HG02885 (cell line): ENCODE measurements around the gene RBM12.

Experiments
- ATAC-seq: cut with Tn5 transposase; IDR thresholded peaks from one replicate; pipeline ENCODE4 v1.9.1; 2021; ENCODE audit warnings: mild to moderate bottlenecking; ENCODE audit not compliant: unreplicated experiment, poor library complexity

RBM12 gene

DNA sequence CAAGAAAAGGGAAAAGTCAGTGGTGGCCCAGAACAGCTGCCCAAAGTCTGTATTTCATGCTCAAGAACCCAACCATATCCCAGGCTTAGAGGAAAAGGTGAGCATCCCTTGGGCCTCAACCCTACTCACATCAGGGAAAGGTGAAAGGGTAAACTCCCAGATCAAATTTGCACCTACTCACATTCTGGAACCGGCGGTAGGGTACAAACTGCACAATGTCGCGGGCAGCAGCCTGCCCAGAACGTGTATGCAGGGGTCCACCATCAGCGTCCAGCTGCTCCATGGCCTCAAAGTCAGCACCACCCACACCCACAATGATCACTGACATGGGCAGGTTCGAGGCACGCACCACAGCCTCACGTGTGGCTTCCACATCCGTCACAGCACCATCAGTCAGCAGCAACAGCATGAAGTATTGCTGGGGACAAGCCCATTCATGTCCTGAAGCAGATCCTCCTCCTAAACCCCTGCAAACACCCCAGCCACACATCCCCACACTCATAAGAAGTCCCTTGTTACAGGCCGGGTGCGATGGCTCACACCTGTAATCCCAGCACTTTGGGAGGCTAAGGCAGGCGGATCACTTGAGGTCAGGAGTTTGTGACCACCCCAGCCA is 38.2 kb downstream of the RBM12 start:
- no peak for ATAC-seq

DNA sequence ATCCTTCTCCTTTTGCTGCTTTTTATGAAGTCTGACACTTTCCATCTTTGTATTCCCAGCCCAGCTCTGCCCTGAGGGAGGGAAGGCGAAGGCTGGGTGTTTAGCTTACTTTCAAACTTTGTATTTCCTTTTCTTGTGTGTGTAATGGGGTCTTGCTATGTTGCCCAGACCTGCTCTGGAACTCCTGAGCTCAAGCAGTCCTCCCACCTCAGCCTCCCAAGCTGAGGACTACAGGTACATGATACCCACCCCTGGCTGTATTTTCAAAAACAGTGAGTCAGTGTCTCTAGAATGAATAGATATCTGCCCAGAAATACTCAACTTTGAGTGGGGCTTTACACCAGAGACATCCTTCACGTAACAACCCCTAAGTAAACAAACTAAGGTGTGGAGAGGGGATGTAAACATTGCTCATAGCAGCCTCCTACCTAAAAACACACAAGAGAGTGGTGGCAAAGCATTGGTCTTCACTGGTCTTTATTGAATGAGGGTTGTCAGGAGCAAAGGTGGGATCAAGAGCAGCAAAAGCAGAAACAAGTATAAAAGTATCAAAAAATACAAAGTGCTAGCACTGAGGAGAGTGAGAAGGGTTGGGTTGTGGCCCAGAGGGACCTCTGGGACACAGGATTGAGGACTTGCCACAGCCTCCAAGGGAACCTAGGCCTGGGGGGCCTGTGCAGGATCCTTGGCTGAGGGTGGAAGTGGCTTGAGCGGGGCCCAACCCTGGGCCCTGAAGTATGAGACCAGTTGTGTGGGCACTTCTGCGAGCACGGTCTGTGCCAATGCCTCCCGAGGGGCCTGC is 38.9 kb downstream of the RBM12 start:
- ATAC-seq, result no peak

DNA sequence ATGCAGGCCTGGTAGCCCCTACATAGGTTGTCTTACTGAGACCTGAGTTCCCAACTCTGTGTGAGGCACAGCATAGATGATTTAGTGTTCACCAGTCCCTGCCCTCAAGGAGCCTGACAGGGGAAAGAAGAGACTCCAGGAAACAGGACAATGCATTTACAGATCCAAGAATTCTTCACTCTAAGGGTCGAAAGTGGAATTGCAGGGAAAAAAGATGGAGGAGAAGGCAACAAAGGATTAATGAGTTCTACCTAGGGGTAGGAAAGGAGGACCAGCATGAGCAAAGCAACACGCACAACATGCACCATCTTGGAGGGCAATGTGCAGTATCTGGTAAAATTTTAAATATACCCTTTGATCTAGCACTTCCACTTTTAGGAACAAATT is 43.1 kb downstream of the RBM12 start:
- ATAC-seq, result no peak

DNA sequence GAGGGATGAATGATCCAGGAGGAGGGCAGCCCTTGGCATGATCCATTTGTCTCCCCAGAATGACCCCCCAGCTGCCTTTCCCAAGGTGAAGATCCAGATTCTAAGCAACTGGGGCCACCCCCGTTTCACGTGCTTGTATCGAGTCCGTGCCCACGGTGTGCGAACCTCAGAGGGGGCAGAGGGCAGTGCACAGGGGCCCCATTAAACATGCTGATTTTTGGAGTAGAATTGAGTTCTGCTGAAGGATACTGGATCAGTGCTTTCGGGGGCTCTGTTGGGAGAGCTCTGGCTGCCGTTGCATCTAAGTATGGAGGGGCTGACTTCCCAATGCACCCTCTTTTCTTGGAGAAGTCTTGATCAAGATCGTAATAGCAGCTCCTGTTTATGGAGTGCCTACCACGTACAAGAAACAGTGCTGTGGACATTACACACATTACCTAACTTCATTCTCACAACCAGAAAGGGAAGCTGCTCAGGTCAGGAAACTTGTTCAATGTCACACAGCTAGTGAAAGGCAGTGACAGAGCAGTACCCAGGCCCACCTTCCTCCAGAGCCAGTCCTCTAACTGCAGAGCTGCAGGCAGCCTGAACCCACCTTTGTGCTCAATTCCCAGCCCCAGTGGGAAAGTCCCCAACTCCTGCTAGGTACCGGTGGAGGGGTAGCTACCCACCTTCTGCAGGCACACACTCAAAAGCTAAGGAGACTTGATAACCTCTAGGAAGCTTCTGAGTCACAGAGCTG is 43.7 kb downstream of the RBM12 start:
- ATAC-seq, result no peak

DNA sequence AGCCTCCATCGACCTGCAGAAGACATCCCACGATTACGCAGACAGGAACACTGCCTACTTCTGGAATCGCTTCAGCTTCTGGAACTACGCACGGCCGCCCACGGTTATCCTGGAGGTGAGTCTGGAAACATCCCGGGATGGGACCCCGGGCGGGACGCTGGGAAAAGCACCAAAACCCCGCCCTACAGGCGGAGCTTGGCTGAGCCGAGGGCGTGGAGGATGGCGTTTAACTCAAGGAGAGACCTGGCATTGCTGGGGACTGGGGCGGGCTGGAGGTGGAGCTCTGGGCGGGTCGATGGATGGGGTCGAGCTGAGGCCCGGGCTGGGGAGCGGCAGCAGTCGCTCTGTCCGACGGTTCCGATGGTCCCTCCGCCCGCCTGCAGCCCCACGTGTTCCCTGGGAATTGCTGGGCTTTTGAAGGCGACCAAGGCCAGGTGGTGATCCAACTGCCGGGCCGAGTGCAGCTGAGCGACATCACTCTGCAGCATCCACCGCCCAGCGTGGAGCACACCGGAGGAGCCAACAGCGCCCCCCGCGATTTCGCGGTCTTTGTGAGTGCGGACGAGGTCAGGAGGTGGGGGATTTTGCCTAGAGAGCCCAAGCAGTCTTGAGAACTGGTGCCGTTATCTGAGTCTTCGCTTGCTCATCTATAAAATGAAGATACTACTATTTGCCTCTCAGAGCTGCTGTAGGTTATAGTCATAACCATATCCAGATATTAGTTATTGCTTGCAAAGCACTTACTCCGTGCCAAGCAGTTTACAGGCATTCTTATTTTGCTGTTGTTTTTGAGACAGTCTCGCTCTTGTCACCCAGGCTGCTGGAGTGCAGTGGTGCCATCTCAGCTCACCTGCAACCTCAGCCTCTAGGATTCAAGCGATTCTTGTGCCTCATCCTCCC is 45.3 kb downstream of the RBM12 start:
- ATAC-seq, result peak; percentile 37

DNA sequence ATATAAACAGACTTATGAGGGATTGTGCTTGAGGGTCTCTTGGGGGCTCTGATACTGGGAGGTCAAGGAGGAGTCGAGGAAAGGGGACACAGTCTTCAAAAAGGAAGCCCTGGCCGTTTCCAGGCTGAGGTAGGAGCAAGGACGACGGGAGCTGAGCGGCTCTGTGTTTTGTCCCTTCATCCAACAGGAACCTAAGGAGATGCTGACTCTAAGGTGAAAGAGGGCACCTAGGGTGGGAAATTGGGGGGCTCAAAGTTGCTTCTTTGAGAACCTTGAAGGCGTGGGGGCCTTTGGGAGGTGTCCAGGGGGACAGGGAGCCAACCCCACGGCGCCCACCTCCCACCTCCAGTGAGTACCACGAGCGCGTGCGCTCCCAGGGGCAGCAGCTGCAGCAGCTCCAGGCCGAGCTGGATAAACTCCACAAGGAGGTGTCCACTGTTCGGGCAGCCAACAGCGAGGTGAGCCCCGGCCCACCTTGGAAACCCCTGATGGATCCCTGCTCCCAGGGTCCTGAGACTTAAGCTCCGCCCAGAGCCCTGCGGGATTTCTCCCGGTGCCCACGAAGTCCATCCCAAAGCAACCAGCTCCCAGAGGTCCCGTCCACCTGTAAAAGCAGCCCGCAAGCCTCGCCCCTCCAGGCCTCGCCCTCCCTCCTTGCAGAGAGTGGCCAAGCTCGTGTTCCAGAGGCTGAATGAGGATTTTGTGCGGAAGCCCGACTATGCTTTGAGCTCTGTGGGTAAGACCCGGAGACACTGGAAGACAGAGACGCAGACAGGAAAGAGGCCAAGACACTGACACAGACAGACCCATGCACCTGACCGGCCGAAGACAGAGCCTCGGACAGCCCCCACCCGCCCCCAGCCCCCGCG is 46.2 kb downstream of the RBM12 start:
- no peak for ATAC-seq

DNA sequence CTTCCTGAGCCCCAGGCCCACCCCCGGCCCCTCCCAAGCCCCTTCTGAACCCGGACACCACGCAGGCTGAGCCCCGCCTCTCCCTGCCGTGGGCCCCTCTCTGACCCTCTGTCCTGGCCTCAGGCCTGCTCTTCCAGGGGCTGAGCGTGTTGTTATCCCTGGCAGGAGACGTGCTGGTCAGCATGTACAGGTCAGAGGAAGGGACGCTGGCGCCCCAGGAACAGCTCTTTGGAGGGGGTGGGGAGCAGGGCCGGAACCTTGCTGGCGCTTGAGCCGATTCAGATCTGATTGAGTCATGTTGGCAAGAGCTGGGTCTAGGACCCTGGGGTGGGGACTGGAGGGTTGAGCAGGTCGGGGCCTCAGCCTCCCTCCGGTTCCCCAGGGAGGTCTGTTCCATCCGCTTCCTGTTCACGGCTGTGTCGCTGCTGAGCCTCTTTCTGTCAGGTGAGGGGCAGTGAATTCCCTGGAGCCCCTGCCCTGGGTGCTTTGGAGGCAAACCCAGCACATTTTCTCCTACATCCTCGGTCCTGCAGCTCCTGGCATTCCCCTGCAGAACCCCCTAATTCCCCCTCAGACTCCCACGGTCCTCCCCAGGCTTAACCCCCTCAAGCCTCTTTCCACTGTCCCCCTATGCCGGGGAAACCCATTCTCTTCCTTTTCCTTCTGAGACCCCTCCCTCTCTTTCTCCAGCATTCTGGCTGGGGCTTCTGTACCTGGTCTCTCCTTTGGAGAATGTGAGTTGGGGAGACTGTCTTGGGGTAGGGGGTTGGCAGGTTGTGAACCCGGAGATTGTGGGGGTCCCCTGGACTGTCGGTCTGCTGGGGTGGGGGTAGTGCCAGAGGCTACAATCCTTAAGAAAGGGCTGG is 47.1 kb downstream of the RBM12 start:
- no peak for ATAC-seq

DNA sequence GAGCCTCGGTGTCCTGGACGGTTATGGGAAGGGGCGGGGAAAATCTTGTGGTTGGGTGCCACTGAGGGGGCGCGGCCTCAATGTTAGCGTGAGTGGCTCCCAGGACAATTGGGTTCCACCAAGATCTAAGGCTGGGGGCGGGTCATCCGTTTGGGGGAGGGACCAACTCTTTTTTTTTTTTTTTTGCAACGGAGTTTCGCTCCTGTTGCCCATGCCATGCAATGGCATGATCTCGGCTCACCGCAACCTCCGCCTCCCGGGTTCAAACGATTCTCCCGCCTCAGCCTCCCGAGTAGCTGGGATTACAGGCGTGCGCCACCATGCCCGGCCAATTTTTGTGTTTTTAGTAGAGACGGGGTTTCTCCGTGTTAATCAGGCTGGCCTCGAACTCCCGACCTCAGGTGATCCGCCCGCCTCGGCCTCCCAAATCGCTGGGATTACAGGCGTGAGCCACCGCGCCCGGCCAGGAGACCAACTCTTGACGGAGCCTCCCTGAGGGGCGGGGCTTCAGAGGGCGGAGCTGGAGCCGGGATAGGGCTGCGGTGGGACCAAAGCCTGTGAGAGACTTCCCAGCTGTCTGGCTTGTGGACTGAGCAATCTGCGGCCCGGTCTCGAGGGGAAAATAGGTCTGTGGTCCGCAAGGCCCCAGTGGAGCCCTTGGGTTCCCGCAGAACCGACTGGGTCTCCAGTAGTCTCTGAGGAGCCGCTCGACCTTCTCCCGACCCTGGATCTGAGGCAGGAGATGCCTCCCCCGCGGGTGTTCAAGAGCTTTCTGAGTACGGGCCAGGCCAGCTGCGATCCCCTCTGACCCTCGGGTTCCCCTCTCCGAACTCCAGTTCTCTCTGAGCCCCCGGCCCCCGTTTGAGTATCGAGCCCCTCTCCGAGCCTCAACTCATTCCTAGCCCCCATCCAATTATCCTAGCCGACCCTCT is 48.0 kb downstream of the RBM12 start:
- no peak for ATAC-seq

DNA sequence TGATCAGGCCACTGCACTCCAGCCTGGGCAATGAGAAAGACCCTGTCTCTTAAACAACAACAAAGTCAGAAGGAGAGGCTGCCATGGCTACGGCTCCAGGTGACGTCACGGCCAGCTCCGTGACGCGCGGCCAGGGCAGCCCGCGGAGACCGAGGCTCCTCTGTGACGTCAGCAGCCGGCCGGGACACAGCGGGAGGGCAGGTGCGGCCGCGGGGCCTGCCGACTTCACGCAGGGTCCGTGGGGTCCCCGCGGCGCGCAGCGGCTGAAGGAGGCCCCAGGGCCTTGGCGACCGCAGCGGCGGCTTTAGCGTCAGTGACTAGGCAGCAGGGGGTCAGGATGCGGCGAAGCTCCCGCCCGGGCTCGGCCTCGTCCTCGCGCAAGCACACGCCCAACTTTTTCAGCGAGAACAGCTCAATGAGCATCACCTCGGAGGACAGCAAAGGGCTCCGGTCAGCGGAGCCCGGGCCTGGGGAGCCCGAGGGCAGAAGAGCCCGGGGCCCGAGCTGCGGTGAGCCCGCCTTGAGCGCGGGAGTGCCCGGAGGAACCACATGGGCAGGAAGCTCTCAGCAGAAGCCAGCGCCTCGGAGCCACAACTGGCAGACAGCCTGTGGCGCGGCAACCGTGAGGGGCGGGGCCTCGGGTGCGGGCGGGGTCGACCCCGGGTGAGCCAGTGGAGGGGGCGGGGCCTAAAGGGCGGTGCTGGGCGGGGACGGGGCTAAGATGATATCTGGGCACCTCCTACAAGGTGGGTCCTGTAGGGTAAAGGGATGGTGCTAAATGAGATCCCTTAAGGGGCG is 48.8 kb downstream of the RBM12 start, which contains the start of gene SPAG4:
TSS of gene SPAG4 (plus strand) at position 163 of the 798 bp plus-strand sequence. CDS start at position 338, 175 bp downstream.
- ATAC-seq, result peak; percentile 74

DNA sequence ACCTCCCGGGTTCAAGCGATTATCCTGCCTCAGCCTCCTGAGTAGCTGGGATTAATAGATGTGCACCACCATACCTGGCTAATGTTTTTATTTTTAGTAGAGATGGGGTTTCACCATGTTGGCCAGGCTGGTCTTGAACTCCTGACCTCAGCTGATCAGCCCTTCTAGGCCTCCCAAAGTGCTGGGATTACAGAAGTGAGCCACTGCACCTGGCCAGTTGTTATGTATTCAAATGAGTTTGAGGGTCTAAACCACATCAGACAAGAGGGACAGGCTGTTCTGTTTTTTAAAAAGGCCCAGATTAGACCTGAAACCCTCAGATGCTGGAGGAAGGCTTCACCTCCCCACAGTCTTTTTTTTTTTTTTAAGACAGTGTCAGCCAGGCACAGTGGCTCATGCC is 53.2 kb downstream of the RBM12 start:
- peak; percentile 36 for ATAC-seq

DNA sequence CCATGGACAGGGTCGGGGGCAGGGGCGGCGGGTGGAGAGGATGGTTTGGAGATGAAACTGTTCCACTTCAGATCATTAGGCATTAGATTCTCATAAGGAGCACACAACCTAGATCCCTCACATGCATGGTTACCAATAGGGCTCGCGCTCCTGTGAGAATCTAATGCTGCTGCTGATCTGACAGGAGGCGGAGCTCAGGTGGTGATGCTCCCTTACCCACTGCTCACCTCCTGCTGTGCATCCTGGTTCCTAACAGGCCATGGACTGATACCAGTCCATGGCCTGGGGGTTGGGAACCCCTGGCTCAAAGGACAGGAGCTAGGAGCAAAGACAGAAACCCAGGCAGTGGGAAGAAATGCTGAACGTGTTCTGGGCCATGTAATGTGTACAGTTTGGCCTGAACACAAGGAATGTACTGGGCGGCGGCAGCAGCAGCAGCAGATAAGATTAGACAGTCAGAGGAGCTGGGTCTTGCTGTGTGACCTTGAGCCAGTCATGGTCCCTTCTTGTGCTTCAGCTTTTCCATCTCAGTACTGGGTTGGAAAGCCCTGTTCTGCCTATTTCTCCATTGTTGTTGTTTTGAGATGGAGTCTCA is 53.8 kb downstream of the RBM12 start:
- ATAC-seq, result no peak

DNA sequence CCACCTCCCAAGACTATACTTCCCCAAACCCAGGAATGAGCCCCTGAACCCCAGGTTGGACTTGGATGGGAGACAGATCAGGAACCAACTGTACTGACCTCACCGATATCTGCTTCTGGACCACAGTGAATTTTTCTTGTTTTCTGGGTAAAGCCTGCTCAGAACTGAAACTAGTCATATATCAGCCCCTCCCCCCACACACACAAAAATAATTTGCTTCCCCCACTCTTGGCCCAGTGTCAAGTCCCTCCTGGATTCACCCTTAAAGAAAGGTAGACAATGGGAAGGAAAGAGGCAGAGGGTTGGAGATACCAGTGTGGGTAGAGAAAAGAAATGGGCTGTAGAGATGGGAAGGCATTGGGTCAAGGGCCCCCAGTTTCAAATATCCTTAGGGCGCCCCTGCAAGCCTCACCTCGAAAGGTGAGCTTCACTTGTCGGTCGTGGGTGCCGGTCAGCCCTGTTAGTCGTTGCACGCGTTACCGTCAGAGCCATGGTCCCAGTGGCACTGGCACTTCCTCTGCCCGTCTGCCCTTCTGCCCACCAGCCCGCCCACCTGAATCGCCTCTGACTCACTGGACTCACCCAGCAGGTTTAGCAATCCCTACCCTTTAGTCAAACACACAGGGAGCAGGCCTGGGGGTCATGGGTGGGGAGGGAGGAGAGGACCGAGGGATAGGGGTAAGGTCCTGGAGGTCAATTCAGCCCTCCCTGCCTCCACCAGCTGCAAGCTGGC is 57.5 kb downstream of the RBM12 start:
- ATAC-seq, result no peak

DNA sequence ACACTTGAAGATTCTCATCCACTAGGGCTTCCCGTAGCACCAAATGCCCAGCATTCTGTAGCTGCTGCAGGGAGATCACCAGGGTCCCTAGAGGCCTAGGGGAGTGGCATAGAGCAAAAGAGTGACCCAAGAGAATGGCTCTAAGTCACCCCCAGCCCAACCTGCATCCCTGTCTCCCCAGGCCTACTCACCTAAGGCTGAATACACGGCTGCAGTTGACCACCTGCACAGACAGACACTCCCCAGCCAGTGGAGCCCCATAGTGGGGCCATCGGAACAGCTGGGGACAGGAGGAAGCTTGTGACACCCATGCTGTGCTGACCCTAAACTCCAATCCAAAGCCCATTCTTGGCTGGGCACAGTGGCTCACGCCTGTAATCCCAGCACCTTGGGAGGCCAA is 58.6 kb downstream of the RBM12 start:
- no peak for ATAC-seq

DNA sequence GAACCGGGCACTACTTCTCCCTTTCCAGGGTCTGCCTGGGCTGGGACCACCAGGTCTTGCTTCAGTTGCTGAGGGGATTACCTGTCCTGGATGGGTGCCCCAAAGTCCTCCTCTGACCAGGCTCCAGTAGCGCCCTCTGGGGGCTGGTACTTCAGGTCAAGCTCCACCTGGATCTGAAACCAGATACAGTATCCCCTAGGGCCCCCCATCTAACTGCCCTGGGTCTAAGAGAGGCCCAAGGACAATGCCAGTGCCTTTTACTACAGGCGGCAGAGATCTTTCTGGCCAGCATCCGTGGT is 60.3 kb downstream of the RBM12 start:
- no peak for ATAC-seq

DNA sequence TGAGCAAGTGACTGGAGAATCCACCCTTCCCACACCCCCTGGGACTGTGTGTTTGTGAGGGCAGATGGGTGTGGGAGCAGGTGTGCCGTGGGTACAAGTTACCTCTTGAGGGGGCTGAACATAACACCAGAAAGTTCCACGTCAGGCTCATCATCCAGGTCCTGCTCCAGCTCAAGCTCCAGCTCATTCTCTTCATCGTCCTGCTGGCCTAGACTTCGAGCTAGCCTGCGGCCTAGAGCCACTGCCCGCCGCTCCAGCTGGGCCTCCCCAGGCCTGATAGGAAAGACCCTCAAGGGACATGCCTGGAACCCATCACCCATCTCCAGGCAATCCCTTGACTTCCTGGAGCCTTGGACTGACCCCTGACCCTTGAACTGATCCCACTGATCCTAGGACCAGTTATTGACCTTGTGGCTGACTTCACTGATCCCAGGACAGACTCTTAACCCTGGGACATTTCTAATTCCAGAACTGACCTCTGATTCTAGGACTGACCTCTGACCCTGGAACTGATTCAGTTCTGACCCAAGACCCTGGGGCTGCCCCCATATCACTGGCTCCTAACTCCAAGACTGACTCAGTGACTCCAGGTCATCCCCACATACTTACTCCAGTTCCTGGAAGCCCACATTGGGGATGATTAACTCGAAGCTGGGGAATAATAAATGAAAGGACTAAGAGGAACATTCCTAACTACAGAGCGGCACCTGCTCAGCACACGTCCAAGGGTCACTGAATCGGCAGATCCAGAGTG is 60.8 kb downstream of the RBM12 start:
- ATAC-seq, result no peak
